ENCODE data around the gene ACOXL.
"Not testable (repeated sequence)": the region's sequence is repeated elsewhere in the genome, so short reads cannot be mapped to it uniquely, and the experiment has no call there.

ACOXL gene

DNA sequence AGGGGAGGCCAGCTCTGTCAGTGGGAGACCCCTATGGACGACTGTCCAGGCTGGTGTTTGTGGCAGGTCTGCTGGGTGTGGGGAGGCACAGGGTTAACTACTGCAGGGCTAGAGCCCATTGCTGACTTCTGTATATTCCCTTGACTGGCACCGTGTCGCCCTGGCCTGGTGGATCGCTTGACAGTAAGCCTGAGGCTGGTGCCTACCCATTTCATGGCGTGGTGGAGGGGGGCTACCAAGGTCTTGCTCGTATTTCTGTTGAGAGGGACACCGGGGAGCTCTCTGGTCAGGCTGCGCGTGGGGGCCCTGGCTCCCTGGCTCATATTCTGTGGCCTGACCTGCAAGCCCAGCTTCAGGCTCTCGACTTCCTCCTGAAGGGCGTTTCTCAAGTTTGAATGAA lies 119.7 kb downstream of the ACOXL start:
- TF ChIP-seq, protein P1, sequence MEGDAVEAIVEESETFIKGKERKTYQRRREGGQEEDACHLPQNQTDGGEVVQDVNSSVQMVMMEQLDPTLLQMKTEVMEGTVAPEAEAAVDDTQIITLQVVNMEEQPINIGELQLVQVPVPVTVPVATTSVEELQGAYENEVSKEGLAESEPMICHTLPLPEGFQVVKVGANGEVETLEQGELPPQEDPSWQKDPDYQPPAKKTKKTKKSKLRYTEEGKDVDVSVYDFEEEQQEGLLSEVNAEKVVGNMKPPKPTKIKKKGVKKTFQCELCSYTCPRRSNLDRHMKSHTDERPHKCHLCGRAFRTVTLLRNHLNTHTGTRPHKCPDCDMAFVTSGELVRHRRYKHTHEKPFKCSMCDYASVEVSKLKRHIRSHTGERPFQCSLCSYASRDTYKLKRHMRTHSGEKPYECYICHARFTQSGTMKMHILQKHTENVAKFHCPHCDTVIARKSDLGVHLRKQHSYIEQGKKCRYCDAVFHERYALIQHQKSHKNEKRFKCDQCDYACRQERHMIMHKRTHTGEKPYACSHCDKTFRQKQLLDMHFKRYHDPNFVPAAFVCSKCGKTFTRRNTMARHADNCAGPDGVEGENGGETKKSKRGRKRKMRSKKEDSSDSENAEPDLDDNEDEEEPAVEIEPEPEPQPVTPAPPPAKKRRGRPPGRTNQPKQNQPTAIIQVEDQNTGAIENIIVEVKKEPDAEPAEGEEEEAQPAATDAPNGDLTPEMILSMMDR (IDR thresholded peaks at IDR 0.05; ENCODE audit: low read depth, low read length): no peak
- Histone ChIP-seq H3K4me1 (no peaks in the 10 kb centered on the region), H3K4me3 (ENCODE audit: low read depth, low read length) (no peak overlapping the region), H3K27me3 (no peaks in the 10 kb centered on the region), H3K36me3 (no peaks in the 10 kb centered on the region), H3K9me3 (no peaks in the 10 kb centered on the region)
- no peak for DNase-seq

DNA sequence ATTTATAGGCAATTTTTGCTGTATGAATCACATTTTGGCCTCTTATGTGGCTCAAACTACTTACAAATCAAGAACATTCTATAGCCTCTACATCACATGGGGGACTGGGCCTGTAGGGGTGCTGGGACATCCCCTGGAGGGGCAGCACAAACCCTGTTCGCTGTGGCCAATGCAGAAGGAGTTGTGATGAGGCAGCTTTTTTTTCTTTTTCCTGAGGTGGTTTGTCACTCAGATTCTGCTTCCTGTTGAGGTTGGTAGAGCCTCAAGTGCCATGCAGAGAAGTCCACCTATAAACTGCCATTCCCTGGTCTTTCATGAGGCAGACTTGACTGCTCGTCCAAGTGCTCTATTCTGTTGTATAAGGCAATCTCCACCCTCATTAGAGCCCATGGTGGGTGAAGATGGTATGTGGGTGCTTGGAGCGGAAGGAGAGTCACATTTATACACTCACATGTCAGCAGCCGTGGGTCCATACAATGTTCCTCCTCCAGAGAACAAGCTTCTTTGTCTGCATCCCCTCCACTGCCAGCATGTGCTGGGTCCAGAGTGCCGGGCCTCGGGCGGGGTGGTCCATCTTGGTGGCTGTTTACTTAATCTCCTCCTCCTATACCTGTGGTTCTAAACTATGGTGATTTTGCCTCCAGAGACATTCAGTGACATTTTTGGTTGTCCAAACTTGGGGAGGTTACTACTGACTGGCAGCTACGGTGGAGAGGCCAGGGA lies 120.3 kb downstream of the ACOXL start:
- no peak overlapping the region for H3K4me3 ChIP-seq (ENCODE audit: low read depth, low read length)
- H3K27me3 ChIP-seq: no peaks in the 10 kb centered on the region
- H3K9me3 ChIP-seq: no peaks in the 10 kb centered on the region
- TF ChIP-seq, protein P1 (IDR thresholded peaks at IDR 0.05; ENCODE audit: low read depth, low read length): no peak
- DNase-seq: no peak
- no peaks in the 10 kb centered on the region for H3K36me3 ChIP-seq
- H3K4me1 ChIP-seq: no peaks in the 10 kb centered on the region

DNA sequence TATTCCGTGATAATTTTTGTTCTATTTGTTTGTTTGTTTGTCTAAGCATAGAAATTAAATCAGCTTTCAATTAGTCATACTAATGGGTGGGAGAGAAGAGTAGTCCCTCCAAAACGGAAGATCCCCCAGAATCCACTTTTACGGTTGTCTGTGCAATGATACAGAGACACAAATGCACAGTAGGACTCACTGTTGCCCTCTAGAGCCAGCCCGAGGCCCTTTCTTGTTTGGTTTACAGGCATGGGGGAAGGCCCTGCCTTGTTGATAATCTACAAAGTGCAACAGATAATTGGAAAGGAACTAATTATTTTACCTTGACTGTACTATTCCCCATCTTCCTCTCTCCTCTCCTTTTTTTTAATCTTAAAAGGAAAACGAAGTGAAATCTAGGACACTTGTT lies 121.1 kb downstream of the ACOXL start:
- Histone ChIP-seq H3K27me3 (no peaks in the 10 kb centered on the region), H3K36me3 (no peaks in the 10 kb centered on the region), H3K4me1 (no peaks in the 10 kb centered on the region), H3K4me3 (ENCODE audit: low read depth, low read length) (no peak overlapping the region), H3K9me3 (no peaks in the 10 kb centered on the region)
- TF ChIP-seq, protein P1 (IDR thresholded peaks at IDR 0.05; ENCODE audit: low read depth, low read length): peak; percentile 66
- DNase-seq: peak; percentile 34

DNA sequence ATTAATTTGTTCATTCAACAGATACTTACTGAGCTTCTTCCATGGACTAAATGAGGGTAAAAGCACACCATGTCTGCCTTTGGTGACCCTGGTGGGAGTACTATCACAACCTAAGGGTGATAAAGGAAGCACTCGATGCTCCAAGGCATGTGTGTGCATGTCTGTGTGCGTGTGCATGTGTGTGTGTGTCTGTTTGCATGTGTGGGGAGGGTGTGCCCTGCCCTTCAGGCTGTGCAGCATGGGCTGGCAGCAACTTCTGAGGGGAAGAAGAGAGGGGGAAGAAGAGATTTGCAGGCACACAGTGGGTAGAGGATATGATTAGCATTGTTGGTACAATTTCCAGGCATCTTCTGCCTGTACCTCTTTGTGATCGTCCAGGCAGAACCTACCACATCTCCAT lies 121.6 kb downstream of the ACOXL start:
- DNase-seq: no peak
- H3K36me3 ChIP-seq: no peaks in the 10 kb centered on the region
- H3K4me3 ChIP-seq (ENCODE audit: low read depth, low read length): no peak overlapping the region
- H3K9me3 ChIP-seq: no peaks in the 10 kb centered on the region
- no peaks in the 10 kb centered on the region for H3K27me3 ChIP-seq
- TF ChIP-seq, protein P1 (IDR thresholded peaks at IDR 0.05; ENCODE audit: low read depth, low read length): no peak
- no peaks in the 10 kb centered on the region for H3K4me1 ChIP-seq

DNA sequence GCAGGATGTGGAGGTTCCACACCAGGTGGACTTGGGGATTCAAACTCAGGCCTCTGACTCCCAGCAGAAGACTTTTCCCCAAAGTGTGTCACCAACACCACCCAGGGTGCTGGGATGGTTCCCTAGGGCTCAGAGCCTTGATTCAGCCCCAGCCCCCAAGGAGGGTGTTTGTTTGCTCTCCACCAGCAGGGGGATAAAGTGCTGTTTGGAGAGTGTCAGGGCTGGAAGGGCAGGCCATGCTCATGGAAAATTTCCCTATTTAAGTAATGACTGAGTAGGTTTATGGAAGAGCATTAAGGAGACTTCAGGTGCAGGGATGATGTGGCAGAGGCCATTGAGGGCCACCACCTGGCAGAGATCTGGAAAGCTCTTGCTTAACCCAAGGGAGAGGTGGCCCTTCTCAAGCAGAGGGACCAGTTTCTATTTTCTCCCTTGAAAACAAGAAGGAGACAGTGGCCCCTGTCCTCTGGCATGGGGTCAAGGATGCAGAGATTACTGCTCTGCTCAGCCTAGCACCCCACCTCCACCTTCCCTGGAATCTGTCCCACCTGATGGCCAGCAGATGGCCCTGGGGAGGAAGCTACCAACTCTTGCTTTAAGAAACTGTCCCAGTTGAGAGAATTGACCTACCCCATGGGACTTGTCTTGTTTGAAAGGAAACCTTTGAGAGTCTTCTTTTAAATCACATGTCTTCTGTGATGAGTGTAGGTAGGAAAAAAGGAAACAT lies 122.1 kb downstream of the ACOXL start:
- no peak for DNase-seq
- no peak overlapping the region for H3K4me3 ChIP-seq (ENCODE audit: low read depth, low read length)
- H3K36me3 ChIP-seq: no peaks in the 10 kb centered on the region
- no peaks in the 10 kb centered on the region for H3K4me1 ChIP-seq
- TF ChIP-seq, protein P1 (IDR thresholded peaks at IDR 0.05; ENCODE audit: low read depth, low read length): peak; percentile 36
- H3K27me3 ChIP-seq: no peaks in the 10 kb centered on the region
- H3K9me3 ChIP-seq: no peaks in the 10 kb centered on the region

DNA sequence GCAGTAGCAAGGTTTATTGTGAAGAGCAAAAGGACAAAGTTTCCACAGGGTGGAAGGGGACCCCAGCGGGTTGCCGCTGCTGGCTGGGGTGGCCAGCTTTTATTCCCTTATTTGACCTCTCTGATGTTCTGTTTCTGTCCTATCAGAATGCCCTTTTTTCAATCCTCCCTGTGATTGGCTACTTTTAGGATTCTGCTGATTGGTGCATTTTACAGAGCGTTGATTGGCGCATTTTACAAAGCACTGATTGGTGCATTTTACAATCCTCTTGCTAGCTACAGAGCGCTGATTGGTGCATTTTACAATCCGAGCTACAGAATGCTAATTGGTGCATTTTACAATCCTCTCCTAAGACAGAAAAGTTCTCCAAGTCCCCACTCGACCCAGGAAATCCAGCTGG lies 123.5 kb downstream of the ACOXL start:
- H3K27me3 ChIP-seq; H3K4me1 ChIP-seq; DNase-seq; H3K36me3 ChIP-seq; H3K9me3 ChIP-seq; H3K4me3 ChIP-seq (ENCODE audit: low read depth, low read length): not testable (repeated sequence)
